HepG2 (cell line): ENCODE data around the gene TBC1D22A. TPM values are rescaled to one million over a fixed set of nuclear protein-coding genes. Genes with fewer than 3 reads are reported as not detected.

ENCODE experiments used
- ATAD3A ChIP-seq: sonication (generic); formaldehyde crosslinking; IDR thresholded peaks from 2 replicates; pipeline ENCODE4 v1.4.0; 2020; ENCODE audit warnings: missing genetic modification reagents
- CBX5 ChIP-seq: sonication (generic); formaldehyde crosslinking; IDR thresholded peaks from 2 replicates; pipeline ENCODE4 v1.4.0; 2020; ENCODE audit warnings: missing genetic modification reagents, borderline replicate concordance
- DR1 ChIP-seq: sonication (generic); formaldehyde crosslinking; IDR thresholded peaks from 2 replicates; pipeline ENCODE4 v1.8.0; 2021; ENCODE audit warnings: mild to moderate bottlenecking, missing genetic modification reagents, inconsistent platforms
- HNRNPL ChIP-seq: fragments of 200-400 bp; formaldehyde crosslinking; IDR thresholded peaks from 2 replicates; pipeline ENCODE4 v1.6.1; 2017; ENCODE audit warnings: mild to moderate bottlenecking, low read depth, low read length
- KLF6 ChIP-seq: IDR thresholded peaks from 2 replicates; pipeline ENCODE4 v1.8.0; 2016; ENCODE audit warnings: missing biosample characterization, missing genetic modification reagents
- PLRG1 ChIP-seq: fragments of 450-650 bp; conservative IDR thresholded peaks from 2 replicates; pipeline ENCODE4 v1.6.1; 2016
- RARG ChIP-seq: sonication (generic); formaldehyde crosslinking; IDR thresholded peaks from 2 replicates; pipeline ENCODE4 v1.4.0; 2020; ENCODE audit warnings: low read depth, mild to moderate bottlenecking, missing genetic modification reagents
- SOX13 ChIP-seq, 3 experiments: fragments of 450-650 bp in 1 of 3; sonication (generic) in 1 of 3; formaldehyde crosslinking in 1 of 3; IDR thresholded peaks in 2 of 3; conservative IDR thresholded peaks in 1 of 3; 2 replicates each; pipeline versions ENCODE4 v1.5.0 to v1.6.1; 2016 to 2020; ENCODE audit warnings: antibody characterized with exemption in 1 of 3, mild to moderate bottlenecking in 1 of 3, missing compliant biosample characterization in 1 of 3, missing genetic modification reagents in 1 of 3, moderate library complexity in 1 of 3
- ZBTB38 ChIP-seq: sonication (generic); formaldehyde crosslinking; IDR thresholded peaks from 2 replicates; pipeline ENCODE4 v1.5.1; 2020; ENCODE audit warnings: mild to moderate bottlenecking, missing genetic modification reagents
- ZFP1 ChIP-seq: IDR thresholded peaks from 2 replicates; pipeline ENCODE4 v1.6.1; 2016
- ZNF230 ChIP-seq: sonication (generic); formaldehyde crosslinking; IDR thresholded peaks from 2 replicates; pipeline ENCODE4 v1.4.0; 2020; ENCODE audit warnings: mild to moderate bottlenecking, missing genetic modification reagents
- ZNF253 ChIP-seq: sonication (generic); formaldehyde crosslinking; IDR thresholded peaks from 2 replicates; pipeline ENCODE4 v1.8.0; 2022; ENCODE audit warnings: mild to moderate bottlenecking, missing genetic modification reagents, borderline replicate concordance
- ZNF263 ChIP-seq: sonication (generic); formaldehyde crosslinking; IDR thresholded peaks from 2 replicates; pipeline ENCODE4 v1.4.0; 2020; ENCODE audit warnings: missing genetic modification reagents
- ZNF274 ChIP-seq: sonication (generic); formaldehyde crosslinking; IDR thresholded peaks from 2 replicates; pipeline ENCODE4 v1.5.1; 2020; ENCODE audit warnings: mild to moderate bottlenecking, missing genetic modification reagents
- ZNF331 ChIP-seq: sonication (generic); formaldehyde crosslinking; IDR thresholded peaks from 2 replicates; pipeline ENCODE4 v1.4.0; 2020; ENCODE audit warnings: missing genetic modification reagents
- ZNF501 ChIP-seq: sonication (generic); formaldehyde crosslinking; IDR thresholded peaks from 2 replicates; pipeline ENCODE4 v1.5.1; 2020; ENCODE audit warnings: mild to moderate bottlenecking, moderate library complexity, missing genetic modification reagents
- ZNF556 ChIP-seq: sonication (generic); formaldehyde crosslinking; IDR thresholded peaks from 2 replicates; pipeline ENCODE4 v1.4.0; 2020; ENCODE audit warnings: mild to moderate bottlenecking, missing genetic modification reagents, borderline replicate concordance
- ZNF563 ChIP-seq: sonication (generic); formaldehyde crosslinking; IDR thresholded peaks from 2 replicates; pipeline ENCODE4 v1.8.0; 2022; ENCODE audit warnings: mild to moderate bottlenecking, moderate library complexity, missing genetic modification reagents
- ZNF746 ChIP-seq: sonication (generic); formaldehyde crosslinking; IDR thresholded peaks from 2 replicates; pipeline ENCODE4 v1.8.0; 2022; ENCODE audit warnings: mild to moderate bottlenecking, missing genetic modification reagents
- ZNF792 ChIP-seq: IDR thresholded peaks from 2 replicates; pipeline ENCODE4 v1.6.1; 2016
- polyA plus RNA-seq, 8 experiments: library from polyadenylated mRNA; depleted of rRNA in 3 of 8; stranded (reverse) in 7 of 8; unstranded in 1 of 8; fragments of >200 nt; fragmentation: Illumina TruSeq in 4 of 8; extraction: Trizol in 4 of 8; gene quantifications; 2 replicates each; pipeline versions ENCODE4 v1.2.1 to v1.2.3, GENCODE V29; 2011 to 2016; ENCODE audit warnings: low read depth in 4 of 8, missing spikeins in 1 of 8, mixed read lengths in 1 of 8; ENCODE audit not compliant: insufficient read depth in 1 of 8
- total RNA-seq, 5 experiments: library from RNA; depleted of rRNA; stranded (reverse); fragments of >200 nt; fragmentation: Illumina TruSeq; extraction: Trizol; gene quantifications; 2 replicates each; pipeline ENCODE4 v1.2.3, GENCODE V29; 2016; ENCODE audit warnings: low read depth in 1 of 5
- TF ChIP-seq, protein P1 (sequence below): sonication (generic); formaldehyde crosslinking; IDR thresholded peaks from 2 replicates; pipeline ENCODE4 v1.5.0; 2020; ENCODE audit warnings: mild to moderate bottlenecking, missing genetic modification reagents
- TF ChIP-seq, protein P2 (sequence below): sonication (generic); formaldehyde crosslinking; IDR thresholded peaks from 2 replicates; pipeline ENCODE4 v1.4.0; 2020; ENCODE audit warnings: missing genetic modification reagents, borderline replicate concordance
- TF ChIP-seq, protein P3 (sequence below): sonication (generic); formaldehyde crosslinking; IDR thresholded peaks from 2 replicates; pipeline ENCODE4 v1.4.0; 2020; ENCODE audit warnings: missing genetic modification reagents, borderline replicate concordance
- TF ChIP-seq, protein P4 (sequence below): conservative IDR thresholded peaks from 2 replicates; pipeline ENCODE4 v1.6.1; 2018; ENCODE audit warnings: missing genetic modification reagents

The TBC1D22A gene
- total and polyA plus RNA-seq, 2 of the 13 experiments (the other 11 are each of a cell fraction or from before 2014, with no cell fraction given), result 17.3 to 18.0 TPM

DNA sequence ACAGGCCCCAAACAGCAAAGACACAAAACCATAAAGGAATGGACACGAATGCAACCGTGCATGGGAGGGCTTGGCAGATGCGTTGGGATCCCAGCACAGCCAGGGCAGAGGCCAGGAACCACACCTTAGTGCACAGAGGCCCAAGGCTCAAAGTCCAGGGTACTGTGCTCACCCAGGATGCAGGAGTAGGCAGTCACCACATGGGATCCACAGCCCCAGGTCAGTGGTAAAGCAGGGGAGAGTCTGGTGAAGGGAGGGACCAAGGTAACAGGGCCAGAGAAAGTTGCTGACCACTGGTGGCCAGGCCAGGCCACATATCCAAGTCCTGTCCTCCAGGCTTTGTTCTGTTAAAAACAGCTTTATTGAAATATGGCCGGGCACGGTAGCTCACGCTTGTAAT lies 17.9 kb upstream of the TBC1D22A start (continued):
- TF ChIP-seq, protein P1, sequence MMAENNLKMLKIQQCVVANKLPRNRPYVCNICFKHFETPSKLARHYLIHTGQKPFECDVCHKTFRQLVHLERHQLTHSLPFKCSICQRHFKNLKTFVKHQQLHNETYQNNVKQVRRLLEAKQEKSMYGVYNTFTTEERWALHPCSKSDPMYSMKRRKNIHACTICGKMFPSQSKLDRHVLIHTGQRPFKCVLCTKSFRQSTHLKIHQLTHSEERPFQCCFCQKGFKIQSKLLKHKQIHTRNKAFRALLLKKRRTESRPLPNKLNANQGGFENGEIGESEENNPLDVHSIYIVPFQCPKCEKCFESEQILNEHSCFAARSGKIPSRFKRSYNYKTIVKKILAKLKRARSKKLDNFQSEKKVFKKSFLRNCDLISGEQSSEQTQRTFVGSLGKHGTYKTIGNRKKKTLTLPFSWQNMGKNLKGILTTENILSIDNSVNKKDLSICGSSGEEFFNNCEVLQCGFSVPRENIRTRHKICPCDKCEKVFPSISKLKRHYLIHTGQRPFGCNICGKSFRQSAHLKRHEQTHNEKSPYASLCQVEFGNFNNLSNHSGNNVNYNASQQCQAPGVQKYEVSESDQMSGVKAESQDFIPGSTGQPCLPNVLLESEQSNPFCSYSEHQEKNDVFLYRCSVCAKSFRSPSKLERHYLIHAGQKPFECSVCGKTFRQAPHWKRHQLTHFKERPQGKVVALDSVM (CRISPR knock-in tag), result 0 out of 2 replicates have a peak, but pooled peaks have one; percentile 23
- TF ChIP-seq RARG (CRISPR knock-in tag) (no peak), HNRNPL (0 out of 2 replicates have a peak, but pooled peaks have one; percentile 60), ZNF563 (no peak), ZNF253 (no peak), ZNF274 (no peak), ZNF331 (CRISPR knock-in tag) (peak; percentile 86; the same call in 1 of the 2 replicates), CBX5 (CRISPR knock-in tag) (peak; percentile 52; the same call in 1 of the 2 replicates), ZNF263 (CRISPR knock-in tag) (peak; percentile 55), PLRG1 (no peak), ZFP1 (no peak), SOX13 (IDR thresholded peaks at IDR 0.05) (no peak), SOX13 (CRISPR knock-in tag; conservative IDR thresholded peaks at IDR 0.05 in 1 of 2, IDR thresholded peaks at IDR 0.05 in 1 of 2) (peak in 1 of 2 experiments; percentile 36; a peak in 1 of 4 replicates), ZBTB38 (peak; percentile 72; the same call in 1 of the 2 replicates), ZNF501 (peak; percentile 71; the same call in 1 of the 2 replicates), ZNF230 (no peak), ZNF746 (CRISPR knock-in tag) (peak; percentile 29; the same call in 1 of the 2 replicates), ATAD3A (CRISPR knock-in tag) (no peak), KLF6 (CRISPR knock-in tag) (no peak), ZNF792 (CRISPR knock-in tag) (peak; percentile 21; the same call in 1 of the 2 replicates), DR1 (CRISPR knock-in tag) (no peak), ZNF556 (CRISPR knock-in tag) (0 out of 2 replicates have a peak, but pooled peaks have one; percentile 31)
- TF ChIP-seq, protein P2, sequence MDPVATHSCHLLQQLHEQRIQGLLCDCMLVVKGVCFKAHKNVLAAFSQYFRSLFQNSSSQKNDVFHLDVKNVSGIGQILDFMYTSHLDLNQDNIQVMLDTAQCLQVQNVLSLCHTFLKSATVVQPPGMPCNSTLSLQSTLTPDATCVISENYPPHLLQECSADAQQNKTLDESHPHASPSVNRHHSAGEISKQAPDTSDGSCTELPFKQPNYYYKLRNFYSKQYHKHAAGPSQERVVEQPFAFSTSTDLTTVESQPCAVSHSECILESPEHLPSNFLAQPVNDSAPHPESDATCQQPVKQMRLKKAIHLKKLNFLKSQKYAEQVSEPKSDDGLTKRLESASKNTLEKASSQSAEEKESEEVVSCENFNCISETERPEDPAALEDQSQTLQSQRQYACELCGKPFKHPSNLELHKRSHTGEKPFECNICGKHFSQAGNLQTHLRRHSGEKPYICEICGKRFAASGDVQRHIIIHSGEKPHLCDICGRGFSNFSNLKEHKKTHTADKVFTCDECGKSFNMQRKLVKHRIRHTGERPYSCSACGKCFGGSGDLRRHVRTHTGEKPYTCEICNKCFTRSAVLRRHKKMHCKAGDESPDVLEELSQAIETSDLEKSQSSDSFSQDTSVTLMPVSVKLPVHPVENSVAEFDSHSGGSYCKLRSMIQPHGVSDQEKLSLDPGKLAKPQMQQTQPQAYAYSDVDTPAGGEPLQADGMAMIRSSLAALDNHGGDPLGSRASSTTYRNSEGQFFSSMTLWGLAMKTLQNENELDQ, result no peak
- TF ChIP-seq, protein P3, sequence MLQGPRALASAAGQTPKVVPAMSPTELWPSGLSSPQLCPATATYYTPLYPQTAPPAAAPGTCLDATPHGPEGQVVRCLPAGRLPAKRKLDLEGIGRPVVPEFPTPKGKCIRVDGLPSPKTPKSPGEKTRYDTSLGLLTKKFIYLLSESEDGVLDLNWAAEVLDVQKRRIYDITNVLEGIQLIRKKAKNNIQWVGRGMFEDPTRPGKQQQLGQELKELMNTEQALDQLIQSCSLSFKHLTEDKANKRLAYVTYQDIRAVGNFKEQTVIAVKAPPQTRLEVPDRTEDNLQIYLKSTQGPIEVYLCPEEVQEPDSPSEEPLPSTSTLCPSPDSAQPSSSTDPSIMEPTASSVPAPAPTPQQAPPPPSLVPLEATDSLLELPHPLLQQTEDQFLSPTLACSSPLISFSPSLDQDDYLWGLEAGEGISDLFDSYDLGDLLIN, result no peak
- TF ChIP-seq, protein P4, sequence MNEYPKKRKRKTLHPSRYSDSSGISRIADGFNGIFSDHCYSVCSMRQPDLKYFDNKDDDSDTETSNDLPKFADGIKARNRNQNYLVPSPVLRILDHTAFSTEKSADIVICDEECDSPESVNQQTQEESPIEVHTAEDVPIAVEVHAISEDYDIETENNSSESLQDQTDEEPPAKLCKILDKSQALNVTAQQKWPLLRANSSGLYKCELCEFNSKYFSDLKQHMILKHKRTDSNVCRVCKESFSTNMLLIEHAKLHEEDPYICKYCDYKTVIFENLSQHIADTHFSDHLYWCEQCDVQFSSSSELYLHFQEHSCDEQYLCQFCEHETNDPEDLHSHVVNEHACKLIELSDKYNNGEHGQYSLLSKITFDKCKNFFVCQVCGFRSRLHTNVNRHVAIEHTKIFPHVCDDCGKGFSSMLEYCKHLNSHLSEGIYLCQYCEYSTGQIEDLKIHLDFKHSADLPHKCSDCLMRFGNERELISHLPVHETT, result no peak
